Lower leg skin (tissue), 4 donors: ENCODE results near the gene TTC21B. TPM values are rescaled to one million over a fixed set of nuclear protein-coding genes. Genes with fewer than 3 reads are reported as not detected.
"Not testable (repeated sequence)": the region's sequence is repeated elsewhere in the genome, so short reads cannot be mapped to it uniquely, and the experiment has no call there.

Experiments used
- DNase-seq, 2 donors: peaks; one replicate each; pipeline ENCODE4 v3.0.0-alpha.2; 2019; ENCODE audit warnings: low spot score in 2 of 2
- H3K4me3 ChIP-seq: fragments of 200-600 bp; sonication (generic); 2 replicates; pipeline ENCODE4 v1.5.1; 2017; ENCODE audit warnings: mild to moderate bottlenecking, low read depth; ENCODE audit not compliant: poor library complexity, severe bottlenecking
- CTCF ChIP-seq, 3 donors: fragments of 450-650 bp; IDR thresholded peaks; one replicate each; pipeline ENCODE4 v1.5.1; 2016; ENCODE audit warnings: antibody characterized with exemption in 3 of 3, mild to moderate bottlenecking in 3 of 3, moderate library complexity in 2 of 3
- POLR2A ChIP-seq, 2 donors: fragments of 450-650 bp; IDR thresholded peaks; one replicate each; pipeline ENCODE4 v1.6.1; 2016 to 2017; ENCODE audit warnings: antibody characterized with exemption in 2 of 2, mild to moderate bottlenecking in 1 of 2, moderate library complexity in 1 of 2
- WGBS, 2 donors: methylation state at CpG; one replicate each; pipeline ENCODE4 v1.1.5; 2018; 5-methylcytosine and 5-hydroxymethylcytosine counted together
- intact Hi-C: fragments of 100-400 bp; cut with DNase I; formaldehyde crosslinking; loops from one replicate; pipeline ENCODE4 v1.15.0; 2023; ENCODE audit warnings: low total_unique reads
- total RNA-seq, 4 donors: library from RNA; depleted of rRNA; stranded (reverse); fragments of >200 nt; gene quantifications; one replicate each; pipeline ENCODE4 v1.1.0, GENCODE V29; 2016

Gene TTC21B
- total RNA-seq, 4 donors from 2014 or later = 18.5 to 30.2 (median 29.5) TPM

DNA sequence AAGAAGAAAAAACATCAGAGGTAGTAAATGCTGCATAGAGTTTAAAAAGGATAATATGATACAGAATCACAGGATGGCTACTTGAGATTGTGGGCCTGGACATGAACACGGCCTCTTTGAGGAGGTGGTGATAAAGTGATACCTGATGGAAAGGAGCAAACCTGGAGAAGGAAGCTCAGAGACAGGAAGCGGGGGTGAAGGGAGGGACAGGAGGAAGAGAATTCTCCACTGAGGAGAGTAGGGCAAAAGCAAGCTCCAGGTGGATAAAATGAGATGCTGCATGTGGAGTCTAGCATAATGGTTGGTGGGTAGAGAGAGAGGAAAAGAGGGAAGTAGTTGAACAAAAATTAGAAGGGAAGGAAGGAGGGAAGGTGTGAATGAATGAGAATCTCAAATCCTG lies 82.6 kb downstream of the TTC21B start:
- 94% methylated on average over 2 of the region's 2 CpGs for WGBS, 2 donors
- no peak for DNase-seq
- no peak for TF ChIP-seq CTCF (IDR thresholded peaks at IDR 0.05)
- no peak for TF ChIP-seq POLR2A (IDR thresholded peaks at IDR 0.05)
- no peak overlapping the region for H3K4me3 ChIP-seq
- intact Hi-C loops = no loop called here

DNA sequence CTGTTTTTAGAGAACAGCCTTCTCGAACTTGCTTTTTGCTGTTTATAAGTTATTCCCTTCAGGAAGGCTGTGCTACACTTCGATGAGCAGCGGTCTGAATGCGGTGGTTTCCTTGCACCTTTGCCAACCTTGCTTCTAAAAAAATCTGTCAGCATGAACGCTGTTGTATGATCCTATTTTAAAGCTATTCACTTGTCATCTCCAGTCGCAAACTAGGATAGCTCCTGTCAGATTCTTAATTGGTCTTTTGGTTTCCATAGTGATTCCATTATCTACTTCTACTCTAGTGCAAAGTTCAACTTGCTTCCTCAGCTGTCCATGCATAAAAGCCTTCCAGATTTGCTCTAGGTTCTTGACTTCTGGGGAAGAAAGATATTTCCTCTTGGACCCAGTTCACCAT lies 83.2 kb downstream of the TTC21B start:
- no peak overlapping the region for H3K4me3 ChIP-seq
- DNase-seq = no peak
- intact Hi-C loops = no loop called here
- TF ChIP-seq CTCF (IDR thresholded peaks at IDR 0.05) = no peak
- no peak for TF ChIP-seq POLR2A (IDR thresholded peaks at IDR 0.05)
- WGBS, 2 donors = 94 to 97% methylated on average over 6 of the region's 6 CpGs

GRCh38 chr2:165868211-165868610 lies 85.4 kb downstream of the TTC21B start:
- intact Hi-C loops = no loop called here
- DNase-seq = no peak
- WGBS, 2 donors = 58 to 61% methylated on average over 4 of the region's 4 CpGs
- no peak for TF ChIP-seq POLR2A (IDR thresholded peaks at IDR 0.05)
- TF ChIP-seq CTCF (IDR thresholded peaks at IDR 0.05) = no peak
- no peak overlapping the region for H3K4me3 ChIP-seq

DNA sequence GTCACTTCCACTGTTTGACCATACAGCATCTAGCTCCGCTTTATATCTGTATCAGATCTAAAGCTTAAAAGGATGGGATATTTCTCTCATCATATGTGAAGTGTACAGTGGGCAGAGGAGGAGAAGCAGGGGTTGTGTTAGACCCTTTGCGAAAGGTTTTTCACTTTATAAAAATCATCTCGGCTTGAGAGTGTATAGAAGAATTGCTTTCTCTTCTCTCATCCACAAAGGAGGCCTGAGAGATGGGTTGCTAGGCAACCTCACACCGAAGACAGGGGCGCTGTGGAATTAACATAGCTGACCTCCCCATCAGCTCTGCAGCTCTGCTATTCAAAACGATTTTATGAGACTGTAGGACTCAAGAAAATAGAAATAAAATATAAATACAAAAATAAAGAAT lies 89.3 kb downstream of the TTC21B start:
- WGBS, 2 donors = 73 to 77% methylated on average over 6 of the region's 6 CpGs
- TF ChIP-seq POLR2A (IDR thresholded peaks at IDR 0.05) = no peak
- no peak for TF ChIP-seq CTCF (IDR thresholded peaks at IDR 0.05)
- intact Hi-C loops = no loop called here

DNA sequence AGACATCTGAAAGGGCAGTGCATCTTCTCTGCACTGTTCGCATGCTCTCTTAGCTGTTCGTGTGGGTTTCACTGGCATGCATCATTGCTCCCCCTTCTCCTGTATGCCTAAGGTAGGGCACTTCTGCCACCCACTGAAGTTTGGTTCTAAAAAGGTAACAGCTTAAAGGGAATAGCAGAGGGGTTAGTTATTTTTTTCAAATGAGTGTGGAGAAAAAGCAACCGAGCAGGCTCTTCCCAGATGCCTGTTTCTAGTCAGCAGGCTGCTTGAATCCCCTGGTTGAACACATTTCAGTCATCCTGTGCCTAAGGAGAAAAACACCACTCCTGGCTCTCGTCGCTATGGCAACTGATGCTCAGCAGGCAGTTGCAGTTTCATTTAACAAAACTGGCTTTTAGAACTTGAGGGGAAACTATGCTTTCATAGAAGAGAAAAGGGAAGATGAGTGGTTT lies 89.7 kb downstream of the TTC21B start:
- no peak overlapping the region for H3K4me3 ChIP-seq
- 79 to 82% methylated on average over 5 of the region's 5 CpGs for WGBS, 2 donors
- no peak for TF ChIP-seq CTCF (IDR thresholded peaks at IDR 0.05)
- no peak for TF ChIP-seq POLR2A (IDR thresholded peaks at IDR 0.05)
- DNase-seq = no peak
- intact Hi-C loops = no loop called here

More for the DNA sequence above, 89.3 kb downstream of the TTC21B start:
- DNase-seq = no peak
- H3K4me3 ChIP-seq = no peak overlapping the region

- WGBS, 2 donors = 92 to 96% methylated on average over 2 of the region's 2 CpGs
- DNase-seq, H3K4me3 ChIP-seq, intact Hi-C loops: not testable (repeated sequence)
Observed at GRCh38 chr2:165861083-165861482, 92.5 kb downstream of the TTC21B start.

DNA sequence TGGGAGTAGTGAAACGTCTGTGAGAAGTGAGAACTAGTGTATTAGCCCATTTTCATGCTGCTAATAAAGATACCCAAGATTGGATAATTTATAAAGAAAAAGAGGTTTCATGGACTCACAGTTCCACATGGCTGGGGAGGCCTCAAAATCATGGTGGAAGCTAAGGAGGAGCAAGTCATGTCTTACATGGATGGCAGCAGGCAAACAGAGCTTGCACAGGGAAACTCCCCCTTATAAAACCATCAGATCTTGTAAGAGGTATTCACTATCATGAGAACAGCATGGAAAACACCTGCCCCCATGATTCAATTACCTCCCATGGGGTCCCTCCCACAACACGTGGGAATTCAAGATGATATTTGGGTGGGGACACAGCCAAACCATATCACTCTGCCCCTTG lies 93.9 kb downstream of the TTC21B start:
- WGBS, 2 donors = 87 to 93% methylated on average over 2 of the region's 2 CpGs
- intact Hi-C loops, H3K4me3 ChIP-seq, DNase-seq: not testable (repeated sequence)
